Ascending aorta (tissue), 2 donors: Measurements from ENCODE around the gene TXNDC16. TPM values are rescaled to one million over a fixed set of nuclear protein-coding genes. Genes with fewer than 3 reads are reported as not detected.

Experiments
- DNase-seq, 2 donors: peaks; one replicate each; pipeline ENCODE4 v3.0.0-alpha.2; 2019; ENCODE audit warnings: low spot score in 2 of 2
- H3K27ac ChIP-seq, 2 donors: fragments of 200-600 bp; sonication (generic); one replicate each; pipeline ENCODE4 v1.5.1; 2016 to 2017; ENCODE audit warnings: mild to moderate bottlenecking in 1 of 2
- H3K27me3 ChIP-seq: fragments of 200-600 bp; sonication (generic); one replicate; pipeline ENCODE4 v1.5.1; 2017
- H3K36me3 ChIP-seq, 2 donors: fragments of 200-600 bp; sonication (generic); one replicate each; pipeline ENCODE4 v1.5.1; 2016
- H3K4me1 ChIP-seq, 2 donors: fragments of 200-600 bp; sonication (generic); one replicate each; pipeline ENCODE4 v1.5.1; 2016 to 2017; ENCODE audit warnings: mild to moderate bottlenecking in 1 of 2
- H3K4me3 ChIP-seq, 2 donors: fragments of 200-600 bp; sonication (generic); one replicate each; pipeline ENCODE4 v1.5.1; 2016 to 2017; ENCODE audit warnings: mild to moderate bottlenecking in 1 of 2
- H3K9me3 ChIP-seq, 2 donors: fragments of 200-600 bp; sonication (generic); one replicate each; pipeline ENCODE4 v1.5.1; 2016
- intact Hi-C: fragments of 100-400 bp; cut with DNase I; formaldehyde crosslinking; loops from one replicate; pipeline ENCODE4 v1.15.1; 2023
- total RNA-seq: library from RNA; depleted of rRNA; stranded (reverse); fragments of >200 nt; gene quantifications from one replicate; pipeline ENCODE4 v1.1.0, GENCODE V29; 2016
- TF ChIP-seq, protein P1 (sequence below), 3 experiments: fragments of 200-600 bp in 2 of 3; fragments of 450-650 bp in 1 of 3; sonication (generic) in 2 of 3; IDR thresholded peaks; one replicate each; pipeline ENCODE4 v1.5.1; 2016 to 2019; ENCODE audit warnings: antibody characterized with exemption in 3 of 3, mild to moderate bottlenecking in 1 of 3, moderate library complexity in 1 of 3

The TXNDC16 gene
- total RNA-seq, 1 donor from 2014 or later: 1.8 TPM

DNA sequence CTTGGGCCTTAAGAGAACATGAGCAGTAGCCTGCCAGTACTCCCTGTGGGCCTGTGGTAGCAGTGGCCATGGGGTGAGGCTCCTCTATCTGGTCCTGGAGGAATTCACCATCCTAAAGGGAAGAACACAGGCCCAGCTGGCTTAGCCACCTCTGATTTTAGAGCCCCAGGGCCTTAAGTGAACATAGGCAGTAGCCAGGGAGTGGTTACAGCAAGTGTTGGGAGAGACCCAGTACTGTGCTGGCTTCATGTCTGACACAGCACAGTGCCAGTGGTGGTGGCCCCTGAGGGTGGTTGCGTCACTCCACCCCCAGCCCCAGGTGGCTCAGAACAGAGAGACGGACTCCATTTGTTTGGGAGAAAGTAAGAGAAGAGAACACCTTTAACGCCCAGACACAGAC is 105.1 kb downstream of the TXNDC16 start:
- no peaks in the 10 kb centered on the region for H3K27me3 ChIP-seq
- peaks cover 3 to 25% of the 10 kb centered on the region in 2 donors for H3K36me3 ChIP-seq
- intact Hi-C loops: no loop called here
- H3K9me3 ChIP-seq: peaks cover 0 to 6% of the 10 kb centered on the region in 2 donors
- no peaks in the 10 kb centered on the region for H3K4me1 ChIP-seq
- H3K4me3 ChIP-seq: no peak overlapping the region
- DNase-seq: no peak
- no peak overlapping the region for H3K27ac ChIP-seq
- TF ChIP-seq, protein P1, sequence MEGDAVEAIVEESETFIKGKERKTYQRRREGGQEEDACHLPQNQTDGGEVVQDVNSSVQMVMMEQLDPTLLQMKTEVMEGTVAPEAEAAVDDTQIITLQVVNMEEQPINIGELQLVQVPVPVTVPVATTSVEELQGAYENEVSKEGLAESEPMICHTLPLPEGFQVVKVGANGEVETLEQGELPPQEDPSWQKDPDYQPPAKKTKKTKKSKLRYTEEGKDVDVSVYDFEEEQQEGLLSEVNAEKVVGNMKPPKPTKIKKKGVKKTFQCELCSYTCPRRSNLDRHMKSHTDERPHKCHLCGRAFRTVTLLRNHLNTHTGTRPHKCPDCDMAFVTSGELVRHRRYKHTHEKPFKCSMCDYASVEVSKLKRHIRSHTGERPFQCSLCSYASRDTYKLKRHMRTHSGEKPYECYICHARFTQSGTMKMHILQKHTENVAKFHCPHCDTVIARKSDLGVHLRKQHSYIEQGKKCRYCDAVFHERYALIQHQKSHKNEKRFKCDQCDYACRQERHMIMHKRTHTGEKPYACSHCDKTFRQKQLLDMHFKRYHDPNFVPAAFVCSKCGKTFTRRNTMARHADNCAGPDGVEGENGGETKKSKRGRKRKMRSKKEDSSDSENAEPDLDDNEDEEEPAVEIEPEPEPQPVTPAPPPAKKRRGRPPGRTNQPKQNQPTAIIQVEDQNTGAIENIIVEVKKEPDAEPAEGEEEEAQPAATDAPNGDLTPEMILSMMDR (IDR thresholded peaks at IDR 0.05): no peak

DNA sequence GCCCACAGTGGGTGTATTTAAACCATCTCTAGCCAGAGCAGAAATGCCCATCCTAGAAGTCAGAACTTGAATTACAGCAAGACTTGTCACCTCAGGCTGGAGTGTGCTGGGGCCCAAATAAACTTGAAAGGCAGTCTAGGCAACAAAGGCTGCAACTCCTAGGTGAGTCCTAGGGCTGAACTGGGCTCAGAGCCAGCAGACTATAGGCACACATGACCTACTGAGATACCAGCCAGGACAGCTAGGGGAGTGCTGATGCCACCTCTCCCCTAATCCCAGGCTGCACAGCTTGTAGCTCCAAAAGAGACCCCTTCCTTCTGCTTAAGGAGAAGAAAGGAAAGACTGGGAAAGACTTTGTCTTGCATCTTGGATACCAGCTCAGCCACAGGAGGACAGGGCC is 106.0 kb downstream of the TXNDC16 start:
- peaks cover 0 to 6% of the 10 kb centered on the region in 2 donors for H3K9me3 ChIP-seq
- H3K27ac ChIP-seq: no peak overlapping the region
- peaks cover 3 to 25% of the 10 kb centered on the region in 2 donors for H3K36me3 ChIP-seq
- H3K4me3 ChIP-seq: no peak overlapping the region
- no peaks in the 10 kb centered on the region for H3K27me3 ChIP-seq
- no peaks in the 10 kb centered on the region for H3K4me1 ChIP-seq
- intact Hi-C loops: no loop called here
- DNase-seq: no peak
- TF ChIP-seq, protein P1 (IDR thresholded peaks at IDR 0.05): no peak

DNA sequence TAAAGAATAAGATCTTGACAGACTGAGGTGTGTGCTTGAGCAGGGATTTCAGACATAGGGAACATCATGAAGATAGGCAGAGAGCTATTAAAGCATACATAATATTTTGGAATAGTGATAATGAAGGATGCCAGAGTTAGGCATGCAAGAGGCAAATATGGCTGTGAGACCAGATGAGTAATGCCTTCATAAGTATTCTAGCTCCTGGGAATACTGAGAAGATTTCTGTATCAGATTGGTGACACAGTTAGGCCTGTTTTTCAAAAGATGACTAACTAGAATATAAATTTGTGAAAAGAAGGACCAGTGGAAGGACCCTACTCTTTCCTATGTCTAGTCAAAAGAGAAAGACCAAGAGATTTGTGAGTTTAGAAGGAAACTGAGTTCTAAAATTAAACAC is 108.8 kb downstream of the TXNDC16 start:
- Histone ChIP-seq H3K9me3 (no peaks in the 10 kb centered on the region), H3K4me1 (no peaks in the 10 kb centered on the region), H3K4me3 (no peak overlapping the region), H3K36me3 (peaks cover 0 to 24% of the 10 kb centered on the region in 2 donors), H3K27ac (no peak overlapping the region), H3K27me3 (no peaks in the 10 kb centered on the region)
- TF ChIP-seq, protein P1 (IDR thresholded peaks at IDR 0.05): no peak
- DNase-seq: no peak
- intact Hi-C loops: no loop called here

DNA sequence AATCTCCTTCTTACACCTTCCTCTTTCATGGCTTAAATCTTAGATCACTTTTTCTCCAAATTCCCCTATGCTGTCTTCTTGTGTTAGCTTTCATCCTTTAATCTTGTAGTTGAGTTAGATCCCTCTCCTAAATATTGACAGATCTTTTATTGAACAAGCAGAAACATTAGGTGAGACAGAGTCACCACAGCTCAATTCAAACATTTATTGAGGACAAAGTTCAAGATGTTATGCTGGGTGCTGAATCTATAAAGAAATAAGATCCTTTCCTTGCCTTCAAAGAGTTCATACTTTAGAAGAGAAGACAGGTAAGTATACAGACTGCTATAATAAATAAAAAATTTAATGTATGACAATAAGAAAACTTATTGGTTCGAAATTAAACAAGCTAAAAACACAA is 109.7 kb downstream of the TXNDC16 start:
- Histone ChIP-seq H3K27ac (no peak overlapping the region), H3K36me3 (peaks cover 0 to 24% of the 10 kb centered on the region in 2 donors), H3K9me3 (no peaks in the 10 kb centered on the region), H3K4me1 (no peaks in the 10 kb centered on the region), H3K27me3 (no peaks in the 10 kb centered on the region), H3K4me3 (no peak overlapping the region)
- TF ChIP-seq, protein P1 (IDR thresholded peaks at IDR 0.05): no peak
- intact Hi-C loops: no loop called here
- DNase-seq: no peak

DNA sequence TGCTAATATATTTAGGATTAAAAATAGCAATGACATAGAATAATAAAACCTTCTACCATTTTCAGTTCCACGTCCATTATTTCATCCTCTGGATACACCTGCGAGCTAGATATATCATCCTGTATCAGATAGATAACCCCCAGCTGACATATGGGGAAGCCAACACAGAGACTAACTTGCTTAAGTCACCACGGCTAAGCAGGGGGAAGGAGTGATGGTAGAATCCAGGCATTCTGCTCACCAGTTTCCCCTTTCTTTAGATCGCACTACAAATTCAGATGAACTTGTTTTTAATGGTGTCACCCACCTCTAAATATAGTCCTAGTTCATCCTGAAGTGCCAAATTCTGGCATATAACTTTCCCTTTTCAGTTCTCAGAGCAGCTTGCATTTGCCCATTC is 110.1 kb downstream of the TXNDC16 start:
- TF ChIP-seq, protein P1 (IDR thresholded peaks at IDR 0.05): no peak
- intact Hi-C loops: no loop called here
- DNase-seq: no peak
- Histone ChIP-seq H3K9me3 (no peaks in the 10 kb centered on the region), H3K4me1 (no peaks in the 10 kb centered on the region), H3K4me3 (no peak overlapping the region), H3K27ac (no peak overlapping the region), H3K36me3 (peaks cover 0 to 21% of the 10 kb centered on the region in 2 donors), H3K27me3 (no peaks in the 10 kb centered on the region)

DNA sequence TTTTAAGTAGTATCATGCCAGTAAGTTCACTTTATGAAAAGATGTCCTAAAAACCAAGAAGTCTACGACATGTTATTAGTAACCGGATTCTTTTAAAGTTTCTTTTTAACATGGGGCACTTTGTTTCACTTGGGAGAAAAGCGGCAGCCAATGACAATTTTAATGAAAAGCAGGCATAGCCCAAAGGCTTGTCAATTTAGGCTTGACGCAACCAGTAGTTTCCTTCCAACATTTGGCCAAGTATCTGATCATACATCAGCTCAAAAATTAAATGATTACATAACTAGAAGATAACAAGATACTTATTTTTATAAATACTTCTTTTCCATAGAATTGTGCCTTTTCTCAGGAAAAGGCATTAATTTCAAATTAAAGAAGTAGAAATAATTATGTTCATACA is 112.8 kb downstream of the TXNDC16 start:
- no peak for DNase-seq
- Histone ChIP-seq H3K27ac (no peak overlapping the region), H3K4me3 (no peak overlapping the region), H3K27me3 (no peaks in the 10 kb centered on the region), H3K9me3 (no peaks in the 10 kb centered on the region), H3K4me1 (no peaks in the 10 kb centered on the region), H3K36me3 (peaks cover 0 to 5% of the 10 kb centered on the region in 2 donors)
- intact Hi-C loops: no loop called here
- TF ChIP-seq, protein P1 (IDR thresholded peaks at IDR 0.05): no peak
